Neural progenitor cell (in vitro differentiated cells): ENCODE data around the gene STAG1. TPM values are rescaled to one million over a fixed set of nuclear protein-coding genes. Genes with fewer than 3 reads are reported as not detected.
"Not testable (repeated sequence)": the region's sequence is repeated elsewhere in the genome, so short reads cannot be mapped to it uniquely, and the experiment has no call there.

Experiments
- DNase-seq: peaks from one replicate; pipeline ENCODE4 v3.0.0-alpha.2; 2016; ENCODE audit warnings: low spot score
- H2AFZ ChIP-seq: fragments of 200-600 bp; sonication (generic); replicated peaks from 2 replicates; pipeline ENCODE4 v1.6.1; 2016; ENCODE audit warnings: antibody characterized with exemption
- H3F3A ChIP-seq: fragments of 200-600 bp; sonication (generic); 2 replicates; pipeline ENCODE4 v1.6.1; 2016; ENCODE audit warnings: antibody characterized with exemption, low read depth
- H3K27ac ChIP-seq: fragments of 200-600 bp; sonication (generic); 2 replicates; pipeline ENCODE4 v1.5.1; 2016; ENCODE audit warnings: mild to moderate bottlenecking
- H3K27me3 ChIP-seq: fragments of 200-600 bp; sonication (generic); 2 replicates; pipeline ENCODE4 v1.6.1; 2016; ENCODE audit warnings: mild to moderate bottlenecking, moderate library complexity
- H3K36me3 ChIP-seq: fragments of 200-600 bp; sonication (generic); 2 replicates; pipeline ENCODE4 v1.5.1; 2016
- H3K4me1 ChIP-seq: fragments of 200-600 bp; sonication (generic); 2 replicates; pipeline ENCODE4 v1.6.1; 2016; ENCODE audit warnings: mixed run types
- H3K4me2 ChIP-seq: fragments of 200-600 bp; sonication (generic); 2 replicates; pipeline ENCODE4 v1.6.1; 2016
- H3K4me3 ChIP-seq: fragments of 200-600 bp; sonication (generic); 2 replicates; pipeline ENCODE4 v1.5.1; 2016
- H3K79me2 ChIP-seq: fragments of 200-600 bp; sonication (generic); 2 replicates; pipeline ENCODE4 v1.6.1; 2016; ENCODE audit warnings: low read depth
- H3K9ac ChIP-seq: fragments of 200-600 bp; sonication (generic); 2 replicates; pipeline ENCODE4 v1.6.1; 2016
- H3K9me3 ChIP-seq: fragments of 200-600 bp; sonication (generic); 2 replicates; pipeline ENCODE4 v1.5.1; 2016; ENCODE audit warnings: low read depth
- H4K20me1 ChIP-seq: fragments of 200-600 bp; sonication (generic); 2 replicates; pipeline ENCODE4 v1.6.1; 2016; ENCODE audit warnings: low read depth
- H3K27ac Mint-ChIP-seq: 3 replicates; pipeline ENCODE4 v1.8.0; 2021; ENCODE audit warnings: mixed read lengths
- H3K27me3 Mint-ChIP-seq: 2 replicates; pipeline ENCODE4 v1.8.0; 2022; ENCODE audit warnings: low read depth, mild to moderate bottlenecking, inconsistent platforms, moderate library complexity, mixed read lengths; ENCODE audit not compliant: insufficient read depth
- H3K36me3 Mint-ChIP-seq: 3 replicates; pipeline ENCODE4 v1.8.0; 2021; ENCODE audit warnings: mixed read lengths
- H3K4me1 Mint-ChIP-seq: 3 replicates; pipeline ENCODE4 v1.8.0; 2021; ENCODE audit warnings: mixed read lengths
- H3K4me3 Mint-ChIP-seq: 3 replicates; pipeline ENCODE4 v1.8.0; 2021; ENCODE audit warnings: mild to moderate bottlenecking, moderate library complexity, mixed read lengths
- H3K9me3 Mint-ChIP-seq: 3 replicates; pipeline ENCODE4 v1.8.0; 2020; ENCODE audit warnings: mixed read lengths
- CTCF ChIP-seq: fragments of 200-600 bp; sonication (generic); IDR thresholded peaks from 2 replicates; pipeline ENCODE4 v1.5.1; 2017; ENCODE audit warnings: antibody characterized with exemption, mild to moderate bottlenecking
- EZH2 ChIP-seq: fragments of 200-600 bp; sonication (generic); IDR thresholded peaks from 2 replicates; pipeline ENCODE4 v1.6.1; 2017; ENCODE audit warnings: antibody characterized with exemption, mild to moderate bottlenecking, moderate library complexity
- EZH2phosphoT487 ChIP-seq: fragments of 200-600 bp; sonication (generic); IDR thresholded peaks from 2 replicates; pipeline ENCODE4 v1.6.1; 2017; ENCODE audit warnings: antibody characterized with exemption
- total RNA-seq: library from RNA; depleted of rRNA; stranded (reverse); fragments of >200 nt; gene quantifications from 2 replicates; pipeline ENCODE4 v1.2.3, GENCODE V29; 2015; ENCODE audit warnings: low replicate concordance

Gene STAG1
- total RNA-seq, 1 donor from 2014 or later = 38.3 TPM

- Mint-ChIP-seq H3K27me3 (no peaks in the 10 kb centered on the region), H3K36me3 (peaks cover 3% of the 10 kb centered on the region), H3K4me3 (no peak overlapping the region), H3K4me1 (no peaks in the 10 kb centered on the region), H3K9me3 (peaks cover 5% of the 10 kb centered on the region), H3K27ac (no peak overlapping the region)
- no peaks in the 10 kb centered on the region for H3K4me1 ChIP-seq
- TF ChIP-seq EZH2 (no peak), CTCF (no peak), EZH2phosphoT487 (no peak)
- H3K4me2 ChIP-seq = no peak overlapping the region
- H3K27ac ChIP-seq = no peak overlapping the region
- H3K79me2 ChIP-seq = peaks cover 94% of the 10 kb centered on the region
- DNase-seq = no peak
- no peaks in the 10 kb centered on the region for H3F3A ChIP-seq
- H3K4me3 ChIP-seq = no peak overlapping the region
- H3K9ac ChIP-seq = no peak overlapping the region
- H4K20me1 ChIP-seq = no peaks in the 10 kb centered on the region
- H3K9me3 ChIP-seq = no peaks in the 10 kb centered on the region
- H2AFZ ChIP-seq = no peak overlapping the region
- H3K27me3 ChIP-seq = no peaks in the 10 kb centered on the region
- H3K36me3 ChIP-seq = no peaks in the 10 kb centered on the region
These were observed 108.0 kb downstream of the STAG1 start for GRCh38 chr3:136644212-136644611.

GRCh38 chr3:136643380-136643779 is 108.8 kb downstream of the STAG1 start:
- not testable (repeated sequence) for H3K4me3 ChIP-seq, H3K4me1 Mint-ChIP-seq, H3K9ac ChIP-seq, H3K27me3 ChIP-seq, H3K27ac Mint-ChIP-seq, H3F3A ChIP-seq, H2AFZ ChIP-seq, H3K36me3 ChIP-seq, H4K20me1 ChIP-seq, H3K36me3 Mint-ChIP-seq, H3K9me3 Mint-ChIP-seq, H3K27me3 Mint-ChIP-seq, H3K9me3 ChIP-seq, DNase-seq, H3K4me3 Mint-ChIP-seq, H3K4me2 ChIP-seq, H3K4me1 ChIP-seq, H3K27ac ChIP-seq
- H3K79me2 ChIP-seq = peaks cover 94% of the 10 kb centered on the region

GRCh38 chr3:136642711-136643110 is 109.5 kb downstream of the STAG1 start:
- Mint-ChIP-seq H3K9me3 (peaks cover 5% of the 10 kb centered on the region), H3K27me3 (no peaks in the 10 kb centered on the region), H3K4me3 (no peak overlapping the region), H3K36me3 (peaks cover 3% of the 10 kb centered on the region), H3K27ac (no peak overlapping the region), H3K4me1 (no peaks in the 10 kb centered on the region)
- Histone ChIP-seq H3K79me2 (peaks cover 94% of the 10 kb centered on the region), H3K27me3 (no peaks in the 10 kb centered on the region), H3K4me2 (no peak overlapping the region), H3K9me3 (no peaks in the 10 kb centered on the region), H3K27ac (no peak overlapping the region), H2AFZ (no peak overlapping the region), H3K4me1 (no peaks in the 10 kb centered on the region), H3K4me3 (no peak overlapping the region), H3K9ac (no peak overlapping the region), H3F3A (no peaks in the 10 kb centered on the region), H3K36me3 (no peaks in the 10 kb centered on the region), H4K20me1 (no peaks in the 10 kb centered on the region)
- TF ChIP-seq CTCF (no peak), EZH2phosphoT487 (no peak), EZH2 (no peak)
- DNase-seq = no peak

GRCh38 chr3:136639069-136639468 is 113.1 kb downstream of the STAG1 start:
- Histone ChIP-seq H3F3A (no peaks in the 10 kb centered on the region), H3K9me3 (no peaks in the 10 kb centered on the region), H3K79me2 (peaks cover 95% of the 10 kb centered on the region), H3K36me3 (no peaks in the 10 kb centered on the region), H2AFZ (no peak overlapping the region), H3K4me2 (no peak overlapping the region), H3K4me3 (no peak overlapping the region), H3K9ac (no peak overlapping the region), H3K27me3 (no peaks in the 10 kb centered on the region), H3K4me1 (no peaks in the 10 kb centered on the region), H4K20me1 (peaks cover 3% of the 10 kb centered on the region), H3K27ac (no peak overlapping the region)
- H3K36me3 Mint-ChIP-seq = peaks cover 5% of the 10 kb centered on the region
- H3K4me3 Mint-ChIP-seq = no peak overlapping the region
- peaks cover 2% of the 10 kb centered on the region for H3K27me3 Mint-ChIP-seq
- no peak overlapping the region for H3K27ac Mint-ChIP-seq
- H3K4me1 Mint-ChIP-seq = no peaks in the 10 kb centered on the region
- peaks cover 17% of the 10 kb centered on the region for H3K9me3 Mint-ChIP-seq
- no peak for DNase-seq
- TF ChIP-seq CTCF (no peak), EZH2 (no peak), EZH2phosphoT487 (no peak)
